Activated naive CD4-positive, alpha-beta T cell treated with anti-CD3 and anti-CD28 coated beads for 36 hours (primary cell): Measurements from ENCODE around the gene EPS8. TPM values are rescaled to one million over a fixed set of nuclear protein-coding genes. Genes with fewer than 3 reads are reported as not detected.

Experiments
- CTCF ChIA-PET: fragments of 350-600 bp; sonication (Branson Sonifier 250); formaldehyde crosslinking; loops from one replicate; lab custom pipeline; 2021; ENCODE audit warnings: antibody characterized with exemption; lab: Charles Lee
- DNase-seq: peaks from one replicate; pipeline ENCODE4 v3.0.0-alpha.2; 2020
- H3K27ac Mint-ChIP-seq: one replicate; pipeline ENCODE4 v1.8.0; 2021; ENCODE audit warnings: mild to moderate bottlenecking, mixed read lengths
- H3K27me3 Mint-ChIP-seq: one replicate; pipeline ENCODE4 v1.8.0; 2021; ENCODE audit warnings: low read depth, mixed read lengths
- H3K36me3 Mint-ChIP-seq: one replicate; pipeline ENCODE4 v1.8.0; 2021; ENCODE audit warnings: low read depth, mixed read lengths
- H3K4me1 Mint-ChIP-seq: one replicate; pipeline ENCODE4 v1.8.0; 2021; ENCODE audit warnings: low read depth, mixed read lengths
- H3K4me3 Mint-ChIP-seq: one replicate; pipeline ENCODE4 v1.8.0; 2021; ENCODE audit warnings: mild to moderate bottlenecking, moderate library complexity, mixed read lengths
- H3K9me3 Mint-ChIP-seq: one replicate; pipeline ENCODE4 v1.8.0; 2021; ENCODE audit warnings: mixed read lengths
- intact Hi-C: fragments of 100-400 bp; cut with micrococcal nuclease; formaldehyde crosslinking; loops from one replicate; pipeline ENCODE4 v1.15.1; 2023
- total RNA-seq, 2 experiments: library from RNA; stranded (reverse); gene quantifications; one replicate each; pipeline ENCODE4 v1.2.3, GENCODE V29; 2021

Gene EPS8
- total RNA-seq, 2 experiments from 2014 or later: 3.2 to 5.6 TPM

- CTCF ChIA-PET: interaction anchor here (0.8 to 2.2 kb wide), 2 partner anchors 123 to 203 kb away, joined by 3 to 10 read pairs; partner anchors contain the start of gene DERA
- Mint-ChIP-seq H3K27ac (no peak overlapping the region), H3K4me1 (peaks cover 15% of the 10 kb centered on the region), H3K9me3 (no peaks in the 10 kb centered on the region), H3K27me3 (peaks cover 55% of the 10 kb centered on the region), H3K4me3 (peak overlapping the region; percentile 82), H3K36me3 (no peaks in the 10 kb centered on the region)
- intact Hi-C loops: loop anchor here (1.0 to 5.0 kb wide), 7 partner anchors 15 to 256 kb away; partner anchors contain the start of gene STRAP
- peak; percentile 34 for DNase-seq
Measured at GRCh38 chr12:15788233-15789219, 662 bp downstream of the EPS8 start.

GRCh38 chr12:15787778-15788177 lies 1.4 kb downstream of the EPS8 start:
- DNase-seq: no peak
- Mint-ChIP-seq H3K36me3 (no peaks in the 10 kb centered on the region), H3K4me3 (peak overlapping the region; percentile 82)

GRCh38 chr12:15786772-15787171 lies 2.4 kb downstream of the EPS8 start:
- Mint-ChIP-seq H3K4me1 (peaks cover 15% of the 10 kb centered on the region), H3K27ac (no peak overlapping the region), H3K36me3 (no peaks in the 10 kb centered on the region), H3K4me3 (no peak overlapping the region), H3K9me3 (no peaks in the 10 kb centered on the region), H3K27me3 (peaks cover 55% of the 10 kb centered on the region)
- DNase-seq: no peak
- intact Hi-C loops: loop anchor here (5.0 kb wide), 1 partner anchor 111 kb away; no protein-coding TSS in a partner anchor
- CTCF ChIA-PET: interaction anchor here (1.2 kb wide), 1 partner anchor 196 kb away, joined by 3 read pairs; no protein-coding TSS in a partner anchor

More at GRCh38 chr12:15787778-15788177, 1.4 kb downstream of the EPS8 start:
- peaks cover 59% of the 10 kb centered on the region for H3K27me3 Mint-ChIP-seq
- peaks cover 15% of the 10 kb centered on the region for H3K4me1 Mint-ChIP-seq
- CTCF ChIA-PET: interaction anchor here (0.8 kb wide), 1 partner anchor 123 kb away, joined by 3 read pairs; the partner anchor contains the start of gene DERA
- H3K9me3 Mint-ChIP-seq: no peaks in the 10 kb centered on the region
- no peak overlapping the region for H3K27ac Mint-ChIP-seq
- intact Hi-C loops: loop anchor here (2.0 to 5.0 kb wide), 3 partner anchors 67 to 255 kb away; no protein-coding TSS in a partner anchor

- H3K36me3 Mint-ChIP-seq: no peaks in the 10 kb centered on the region
- CTCF ChIA-PET: no interaction called here
- intact Hi-C loops: no loop called here
- DNase-seq: no peak
- peaks cover 49% of the 10 kb centered on the region for H3K27me3 Mint-ChIP-seq
- H3K4me3 Mint-ChIP-seq: no peak overlapping the region
- no peaks in the 10 kb centered on the region for H3K9me3 Mint-ChIP-seq
- H3K27ac Mint-ChIP-seq: no peak overlapping the region
- peaks cover 5% of the 10 kb centered on the region for H3K4me1 Mint-ChIP-seq
Measured at GRCh38 chr12:15783288-15783687, 5.9 kb downstream of the EPS8 start.

GRCh38 chr12:15782667-15783066 lies 6.5 kb downstream of the EPS8 start:
- no peak overlapping the region for H3K27ac Mint-ChIP-seq
- H3K27me3 Mint-ChIP-seq: peaks cover 44% of the 10 kb centered on the region
- CTCF ChIA-PET: no interaction called here
- no peak overlapping the region for H3K4me3 Mint-ChIP-seq
- no peaks in the 10 kb centered on the region for H3K36me3 Mint-ChIP-seq
- intact Hi-C loops: no loop called here
- no peak for DNase-seq
- no peaks in the 10 kb centered on the region for H3K9me3 Mint-ChIP-seq
- no peaks in the 10 kb centered on the region for H3K4me1 Mint-ChIP-seq

GRCh38 chr12:15779925-15780324 lies 9.3 kb downstream of the EPS8 start:
- CTCF ChIA-PET: no interaction called here

GRCh38 chr12:15778126-15778525 lies 11.1 kb downstream of the EPS8 start:
- intact Hi-C loops: loop anchor here (2.0 kb wide), 1 partner anchor 21 kb away; no protein-coding TSS in a partner anchor
- no peaks in the 10 kb centered on the region for H3K36me3 Mint-ChIP-seq
- H3K4me3 Mint-ChIP-seq: no peak overlapping the region
- no peaks in the 10 kb centered on the region for H3K9me3 Mint-ChIP-seq
- no peak overlapping the region for H3K27ac Mint-ChIP-seq
- no peak for DNase-seq
- peaks cover 24% of the 10 kb centered on the region for H3K27me3 Mint-ChIP-seq
- CTCF ChIA-PET: no interaction called here
- H3K4me1 Mint-ChIP-seq: no peaks in the 10 kb centered on the region

More at GRCh38 chr12:15779925-15780324, 9.3 kb downstream of the EPS8 start:
- intact Hi-C loops: loop anchor here (2.0 kb wide), 1 partner anchor 19 kb away; no protein-coding TSS in a partner anchor
- no peak for DNase-seq
- H3K4me3 Mint-ChIP-seq: no peak overlapping the region
- no peaks in the 10 kb centered on the region for H3K36me3 Mint-ChIP-seq
- no peaks in the 10 kb centered on the region for H3K4me1 Mint-ChIP-seq
- peaks cover 38% of the 10 kb centered on the region for H3K27me3 Mint-ChIP-seq
- no peak overlapping the region for H3K27ac Mint-ChIP-seq
- H3K9me3 Mint-ChIP-seq: no peaks in the 10 kb centered on the region

- Mint-ChIP-seq H3K4me3 (no peak overlapping the region), H3K27me3 (peaks cover 22% of the 10 kb centered on the region), H3K36me3 (no peaks in the 10 kb centered on the region), H3K4me1 (no peaks in the 10 kb centered on the region), H3K27ac (no peak overlapping the region), H3K9me3 (no peaks in the 10 kb centered on the region)
- CTCF ChIA-PET: no interaction called here
- intact Hi-C loops: loop anchor here (2.0 kb wide), 1 partner anchor 21 kb away; no protein-coding TSS in a partner anchor
- no peak for DNase-seq
Measured at GRCh38 chr12:15777355-15778012, 11.7 kb downstream of the EPS8 start.

- CTCF ChIA-PET: no interaction called here
- Mint-ChIP-seq H3K4me3 (no peak overlapping the region), H3K27ac (no peak overlapping the region), H3K9me3 (no peaks in the 10 kb centered on the region), H3K4me1 (no peaks in the 10 kb centered on the region), H3K36me3 (no peaks in the 10 kb centered on the region), H3K27me3 (peaks cover 19% of the 10 kb centered on the region)
- DNase-seq: no peak
- intact Hi-C loops: no loop called here
Measured at GRCh38 chr12:15776532-15776931, 12.7 kb downstream of the EPS8 start.

GRCh38 chr12:15774819-15775218 lies 14.4 kb downstream of the EPS8 start:
- DNase-seq: no peak
- Mint-ChIP-seq H3K4me3 (no peak overlapping the region), H3K36me3 (no peaks in the 10 kb centered on the region), H3K27ac (no peak overlapping the region), H3K27me3 (peaks cover 14% of the 10 kb centered on the region), H3K4me1 (no peaks in the 10 kb centered on the region), H3K9me3 (no peaks in the 10 kb centered on the region)
- intact Hi-C loops: loop anchor here (5.0 kb wide), 1 partner anchor 183 kb away; no protein-coding TSS in a partner anchor
- CTCF ChIA-PET: no interaction called here

GRCh38 chr12:15772405-15773018 lies 16.7 kb downstream of the EPS8 start:
- Mint-ChIP-seq H3K36me3 (no peaks in the 10 kb centered on the region), H3K9me3 (no peaks in the 10 kb centered on the region), H3K4me1 (no peaks in the 10 kb centered on the region), H3K27me3 (peaks cover 7% of the 10 kb centered on the region), H3K27ac (no peak overlapping the region), H3K4me3 (no peak overlapping the region)
- intact Hi-C loops: loop anchor here (1.0 to 5.0 kb wide), 3 partner anchors 17 to 180 kb away; partner anchors contain the start of gene EPS8
- DNase-seq: no peak
- CTCF ChIA-PET: interaction anchor here (1.4 to 1.6 kb wide), 3 partner anchors 18 to 85 kb away, joined by 4 to 6 read pairs (median 5); no protein-coding TSS in a partner anchor
